GM18526 (cell line): Measurements from ENCODE around the gene ESCO1.

Source experiments
- POLR2A ChIP-seq: IDR thresholded peaks from 3 replicates; pipeline ENCODE4 v1.6.1; 2011; ENCODE audit not compliant: insufficient read length; ENCODE audit errors: extremely low read depth

The ESCO1 gene

GRCh38 chr18:21502661-21503060 is 97.8 kb downstream of the ESCO1 start:
- TF ChIP-seq POLR2A = no peak

GRCh38 chr18:21499997-21500396 is 100.5 kb downstream of the ESCO1 start:
- no peak for TF ChIP-seq POLR2A

GRCh38 chr18:21496277-21496835 is 104.1 kb downstream of the ESCO1 start:
- no peak for TF ChIP-seq POLR2A

- no peak for TF ChIP-seq POLR2A
Measured at GRCh38 chr18:21490748-21491147, 109.8 kb downstream of the ESCO1 start.

GRCh38 chr18:21489919-21490495 is 110.5 kb downstream of the ESCO1 start:
- TF ChIP-seq POLR2A = no peak

GRCh38 chr18:21489119-21489750 is 111.3 kb downstream of the ESCO1 start:
- TF ChIP-seq POLR2A = no peak

- no peak for TF ChIP-seq POLR2A
Measured at GRCh38 chr18:21486905-21487437, 113.5 kb downstream of the ESCO1 start.

- no peak for TF ChIP-seq POLR2A
Measured at GRCh38 chr18:21484851-21485636, 115.5 kb downstream of the ESCO1 start.

- no peak for TF ChIP-seq POLR2A
Measured at GRCh38 chr18:21483051-21483450, 117.5 kb downstream of the ESCO1 start.

GRCh38 chr18:21481739-21482138 is 118.8 kb downstream of the ESCO1 start:
- no peak for TF ChIP-seq POLR2A

GRCh38 chr18:21479721-21480120 is 120.8 kb downstream of the ESCO1 start:
- TF ChIP-seq POLR2A = no peak
